ENCODE measurements around the gene ZNF444.

Gene ZNF444

DNA sequence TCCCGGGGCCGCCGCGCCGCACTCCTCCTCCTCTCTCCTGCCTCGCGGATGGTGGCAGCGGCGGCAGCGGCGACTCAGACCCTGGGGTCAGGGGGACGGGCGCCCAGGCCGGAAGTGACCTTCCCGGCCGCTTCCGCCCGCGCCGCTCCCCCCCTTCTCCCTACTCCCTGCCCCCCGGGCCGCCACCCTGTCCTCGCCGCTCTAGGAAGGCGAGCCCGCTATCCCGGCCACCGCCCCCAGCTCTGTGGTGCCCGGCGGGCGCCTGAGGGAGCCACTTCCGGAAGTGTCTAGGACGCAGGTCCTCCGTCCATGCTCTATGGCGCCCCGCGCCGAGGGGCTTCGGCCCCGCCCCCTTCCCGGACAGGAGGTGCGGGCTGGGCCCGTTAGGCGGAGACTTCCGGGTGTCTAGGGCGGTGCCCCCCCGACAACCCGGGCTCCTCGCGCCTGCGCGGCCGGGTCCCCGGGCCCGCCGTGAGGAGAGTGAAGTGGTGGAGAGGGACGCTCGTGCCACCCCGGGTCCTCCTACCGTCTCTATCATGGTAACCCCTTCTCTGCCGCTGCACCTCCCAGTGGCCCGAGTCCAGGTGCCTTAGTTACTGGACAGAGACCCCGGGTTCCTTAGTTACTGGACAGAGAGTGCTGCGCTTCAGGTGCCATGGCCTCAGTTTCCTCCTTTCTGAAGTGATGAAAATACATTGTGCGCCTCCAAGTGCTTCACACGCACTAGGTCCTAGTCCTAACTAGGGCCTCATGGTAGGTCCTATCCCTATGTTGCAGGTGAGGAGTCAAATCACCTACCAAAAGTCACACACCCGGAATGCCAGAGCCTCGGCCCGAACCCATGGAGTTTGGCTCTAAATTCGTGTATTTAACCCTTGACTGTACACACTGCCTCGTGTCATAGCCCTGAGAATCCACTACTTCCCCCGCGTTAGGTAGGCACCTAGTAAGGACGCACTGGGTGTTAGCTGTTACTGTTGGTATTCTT lies 19.6 kb upstream of the ZNF444 start, which contains the start of gene ZNF787:
Gene ZNF787 (minus strand): TSS at position 116 of the 988 bp plus-strand sequence. CDS start 18,078 bp downstream, outside the sequence.
- DNase-seq (ENCODE audit: low spot score), result peak; percentile 96

DNA sequence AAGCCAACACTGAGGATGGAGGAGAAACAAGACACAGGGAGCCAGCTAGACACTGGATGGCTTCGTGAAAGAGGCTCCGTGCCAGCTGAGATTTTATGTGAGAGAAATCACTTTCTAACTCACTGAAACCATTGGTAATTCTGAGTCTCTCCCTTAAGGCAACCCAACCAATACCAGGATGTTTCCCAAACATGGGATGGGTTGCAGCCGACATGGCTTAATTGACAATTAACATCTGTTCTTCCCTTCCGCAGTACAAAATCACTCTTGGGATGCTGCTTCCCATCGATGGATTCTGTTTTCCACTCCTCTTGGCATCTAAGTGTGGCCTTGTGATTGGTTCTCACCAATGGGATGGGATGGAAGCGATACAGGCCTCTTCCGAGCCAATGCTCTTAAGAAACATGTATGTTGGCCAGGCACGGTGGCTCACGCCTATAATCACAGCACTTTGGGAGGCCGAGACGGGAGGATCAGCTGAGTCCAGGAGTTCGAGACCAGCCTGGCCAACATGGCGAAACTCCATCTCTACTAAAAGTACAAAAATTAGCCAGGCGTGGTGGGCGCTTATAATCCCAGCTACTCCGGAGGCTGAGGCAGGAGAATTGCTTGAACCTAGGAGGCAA lies 17.7 kb upstream of the ZNF444 start:
- no peak for DNase-seq (ENCODE audit: low spot score)

DNA sequence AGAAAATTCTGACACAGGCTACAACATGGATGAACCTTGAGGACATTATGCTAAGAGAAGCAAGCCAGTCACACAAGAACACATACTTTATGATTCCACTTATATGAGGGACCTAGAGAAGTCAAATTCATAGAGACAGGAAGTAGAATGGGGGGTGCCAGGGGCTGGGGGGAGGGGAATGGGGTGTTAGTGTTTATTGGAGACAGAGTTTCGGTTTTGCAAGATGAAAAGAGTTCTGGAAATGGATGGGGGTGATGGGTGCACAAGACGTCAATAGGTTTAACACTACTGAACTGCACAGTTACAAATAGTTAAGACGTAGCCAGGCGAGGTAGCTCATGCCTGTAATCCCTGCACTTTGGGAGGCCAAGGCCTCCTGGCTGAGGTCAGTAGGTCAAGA lies 16.5 kb upstream of the ZNF444 start:
- DNase-seq (ENCODE audit: low spot score), result no peak

DNA sequence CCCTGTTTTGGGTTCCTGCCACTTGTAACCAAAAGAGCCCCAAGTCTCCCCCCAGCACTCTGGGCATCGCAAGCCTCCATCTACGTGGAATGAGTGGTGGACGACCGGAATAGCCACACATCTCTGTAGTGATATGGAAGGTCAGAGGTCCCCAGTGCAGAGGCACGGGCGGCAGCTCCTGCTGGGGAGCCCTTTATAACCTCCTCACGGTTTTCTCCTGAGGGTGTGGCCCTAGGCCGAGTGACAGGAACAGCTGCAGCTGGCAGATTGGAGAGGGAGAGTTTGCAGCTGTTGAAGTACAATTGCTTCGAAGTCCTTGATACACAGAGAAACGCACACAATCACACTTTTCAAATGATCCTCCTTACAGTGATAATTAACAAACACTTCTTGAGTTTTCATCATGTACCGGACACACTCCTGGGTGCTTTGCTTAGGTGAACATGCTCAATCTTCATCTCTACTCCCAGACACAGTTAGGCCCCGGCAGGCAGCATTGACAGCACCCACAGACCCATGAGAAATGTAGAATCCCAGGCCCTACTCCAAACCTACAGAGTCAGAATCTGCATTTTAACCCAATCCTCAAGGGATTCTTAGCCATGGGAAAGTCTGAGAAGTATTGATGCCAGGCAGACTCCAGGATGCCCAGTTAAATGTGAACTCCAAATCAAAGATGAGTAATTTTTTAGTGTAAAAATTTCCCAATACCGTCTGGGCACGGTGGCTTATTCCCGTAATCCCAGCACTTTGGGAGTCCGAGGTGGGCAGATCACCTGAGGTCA lies 15.1 kb upstream of the ZNF444 start:
- no peak for DNase-seq (ENCODE audit: low spot score)

DNA sequence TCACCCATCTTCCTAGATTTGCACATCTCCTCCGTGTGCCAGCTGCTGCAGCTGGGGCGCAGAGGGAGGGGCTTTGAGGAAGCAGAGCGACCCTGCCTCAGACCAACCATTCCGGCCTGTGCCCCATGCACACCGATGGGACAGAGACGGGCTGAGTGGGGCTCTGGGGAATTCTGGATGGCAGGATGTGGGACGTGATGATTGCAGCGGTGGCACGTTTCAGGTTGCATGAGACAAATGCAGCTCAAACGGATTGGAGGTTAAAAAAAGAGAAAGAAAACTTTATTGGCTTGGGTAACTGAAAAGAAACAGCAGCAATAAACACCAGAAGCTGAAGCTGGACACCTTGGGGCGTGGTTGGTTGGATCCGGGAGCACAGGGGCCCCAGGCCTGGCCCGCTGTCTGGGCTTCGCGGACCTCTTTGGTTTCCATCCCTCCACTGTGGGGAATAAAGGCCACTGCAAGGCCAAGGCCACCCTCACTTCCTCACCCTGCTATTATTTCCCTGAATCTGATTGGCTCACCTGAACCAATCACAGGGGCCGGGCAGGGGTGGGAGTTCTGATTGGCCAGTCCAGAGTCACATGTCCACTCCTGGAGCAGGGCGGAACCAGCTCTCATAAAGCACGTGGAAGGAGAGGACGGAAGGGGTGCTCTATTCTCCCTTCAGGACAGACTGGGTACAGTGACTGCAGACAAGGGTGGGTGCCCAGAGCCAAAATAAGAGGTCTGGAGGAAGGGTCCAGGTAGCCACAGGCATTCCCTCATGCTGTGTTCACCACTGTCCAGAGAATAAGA lies 13.9 kb upstream of the ZNF444 start:
- no peak for DNase-seq (ENCODE audit: low spot score)

DNA sequence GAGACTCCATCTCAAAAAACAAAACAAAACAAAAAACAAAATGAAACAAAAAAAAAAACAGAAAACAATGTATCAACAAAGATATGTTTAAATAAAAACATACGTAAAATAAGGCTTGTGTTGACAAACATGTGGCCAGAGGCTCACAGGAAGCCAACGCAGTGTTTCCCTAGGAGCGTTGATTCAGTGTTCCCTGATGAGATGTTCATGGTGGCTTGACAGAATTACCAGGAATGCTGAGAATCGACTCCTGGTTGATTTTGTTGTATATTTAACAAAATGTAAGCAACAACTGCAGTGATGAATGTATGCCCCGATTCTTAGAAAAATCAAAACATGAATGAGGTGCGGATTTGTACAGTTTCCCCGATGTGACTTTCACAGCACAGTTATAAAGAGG lies 11.1 kb upstream of the ZNF444 start:
- no peak for DNase-seq (ENCODE audit: low spot score)

DNA sequence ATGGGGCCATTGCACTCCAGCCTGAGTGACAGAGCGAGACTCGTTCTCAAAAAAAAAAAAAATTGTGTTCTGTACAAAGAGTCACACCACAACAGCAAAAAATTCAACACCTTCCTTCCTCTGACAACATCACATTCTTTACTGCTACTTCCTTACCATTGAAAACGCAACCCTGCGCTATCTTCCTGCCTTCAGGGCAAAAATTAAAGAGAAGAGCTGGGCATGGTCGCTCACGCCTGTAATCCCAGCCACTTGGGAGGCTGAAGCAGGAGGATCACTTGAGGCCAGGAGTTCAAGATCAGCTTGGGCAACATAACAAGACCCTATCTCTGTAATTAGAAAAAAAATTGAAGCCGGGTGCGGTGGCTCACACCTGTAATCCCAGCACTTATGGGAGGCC lies 9.4 kb upstream of the ZNF444 start:
- no peak for DNase-seq (ENCODE audit: low spot score)

DNA sequence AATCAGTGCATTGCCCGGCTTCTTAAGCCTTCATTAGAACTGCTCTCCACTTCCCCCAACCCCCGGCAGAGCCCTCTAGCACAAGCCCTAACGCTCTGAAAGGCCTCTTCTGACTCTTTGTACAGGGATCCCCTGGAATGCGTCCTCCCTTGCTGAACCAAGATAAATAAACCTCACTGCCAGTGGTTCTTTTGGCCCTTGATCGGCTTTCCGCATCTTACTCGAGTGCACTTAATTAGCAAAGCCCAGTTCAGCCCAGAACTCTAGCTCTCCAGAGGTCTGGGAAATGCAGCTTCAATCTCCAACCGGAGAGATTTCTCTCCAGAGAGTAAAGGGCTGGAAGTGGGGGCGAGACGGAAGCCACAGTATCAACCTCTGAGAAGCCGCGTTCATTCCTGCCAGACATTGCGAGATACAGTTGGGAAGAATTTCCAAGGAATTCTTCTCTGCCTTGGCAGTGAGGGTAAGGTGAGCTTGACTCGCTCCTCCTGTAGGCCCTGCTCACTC lies 8.7 kb upstream of the ZNF444 start:
- no peak for DNase-seq (ENCODE audit: low spot score)

DNA sequence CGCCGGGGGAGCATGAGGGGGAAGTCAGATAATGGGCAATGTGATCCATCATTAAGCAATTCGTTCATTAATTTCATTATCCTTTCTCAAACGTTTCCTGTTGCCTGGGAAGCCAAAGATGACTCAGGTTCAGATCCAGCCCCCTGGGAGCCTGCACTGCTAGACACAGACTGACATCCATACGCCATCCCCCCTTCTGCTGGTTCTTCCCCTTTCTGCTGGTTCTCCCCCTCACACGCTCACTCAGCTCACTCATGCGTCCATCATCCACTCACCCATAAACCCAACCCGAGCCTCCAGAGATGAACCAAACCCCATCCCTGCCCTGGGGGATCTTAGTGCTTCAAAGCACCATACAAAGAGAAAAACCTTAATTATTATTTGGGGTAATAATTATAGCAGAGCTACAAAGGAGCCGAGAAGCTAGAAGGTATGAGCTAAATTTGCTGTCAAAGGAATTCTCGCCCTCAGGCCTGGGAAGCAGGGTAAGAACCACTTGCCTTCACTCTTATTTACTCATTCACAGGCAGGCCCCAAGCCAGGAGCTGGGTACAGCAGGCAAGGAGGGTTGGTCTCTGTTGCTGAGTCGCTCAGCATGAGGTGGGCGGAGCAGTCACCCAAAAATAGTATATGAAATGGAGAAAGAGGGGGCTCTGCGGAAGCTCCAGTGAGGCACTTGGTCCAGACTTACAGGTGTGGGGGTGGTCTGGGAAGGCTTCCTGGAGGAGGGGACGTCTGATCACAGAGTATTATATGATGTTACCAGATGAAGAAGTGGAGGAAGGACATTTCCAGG lies 7.0 kb upstream of the ZNF444 start:
- no peak for DNase-seq (ENCODE audit: low spot score)

DNA sequence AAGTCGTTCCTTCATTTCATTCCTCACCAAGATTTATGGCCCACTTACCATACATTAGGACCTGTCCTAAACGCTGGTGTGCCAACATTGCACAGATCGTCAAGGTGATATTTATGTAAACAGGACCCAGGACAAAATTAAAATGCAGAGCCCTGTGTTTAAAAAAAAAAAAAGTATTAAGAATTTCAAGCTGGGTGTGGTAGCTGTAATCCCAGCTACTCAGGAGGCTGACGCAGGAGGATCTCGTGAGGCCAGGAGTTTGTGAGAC lies 6.5 kb upstream of the ZNF444 start:
- DNase-seq (ENCODE audit: low spot score), result no peak

DNA sequence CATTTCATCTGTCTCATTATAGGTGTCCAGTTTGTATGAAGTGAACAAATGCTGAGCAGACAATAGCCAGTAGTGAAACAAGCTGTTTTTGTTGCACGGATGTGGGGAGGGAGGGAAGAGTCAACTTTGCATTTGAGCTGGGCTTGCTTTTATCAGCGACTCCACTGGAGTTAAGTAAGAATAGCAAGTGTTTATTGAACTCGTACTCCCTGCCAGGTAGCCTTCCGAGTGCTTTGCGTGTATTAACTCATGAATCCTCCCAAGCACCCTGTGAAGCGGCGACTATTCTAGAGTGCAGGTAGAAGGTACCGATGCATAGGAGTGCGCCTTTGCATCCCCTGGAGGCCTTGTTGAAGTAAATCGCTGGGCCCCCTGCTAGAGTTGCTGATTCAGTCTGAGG lies 4.7 kb upstream of the ZNF444 start:
- no peak for DNase-seq (ENCODE audit: low spot score)

DNA sequence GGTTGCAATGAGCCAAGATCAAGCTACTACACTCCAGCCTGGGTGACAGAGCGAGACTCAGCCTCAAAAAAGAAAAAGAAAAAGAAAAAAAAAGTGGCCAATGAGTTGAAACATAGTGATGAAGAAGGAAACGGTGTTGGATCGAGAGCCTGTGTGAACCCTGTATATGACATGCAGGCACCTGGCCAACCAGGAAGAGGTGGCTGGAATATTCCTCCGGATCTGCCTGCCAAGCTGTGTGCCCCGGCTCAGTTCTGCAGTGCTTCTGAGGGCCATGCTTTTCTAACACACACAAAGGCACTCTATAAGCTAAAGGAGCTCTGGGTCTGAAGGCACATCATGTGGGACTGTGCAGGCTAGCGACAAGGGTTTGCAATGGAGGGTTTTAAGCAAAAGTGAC lies 3.7 kb upstream of the ZNF444 start:
- no peak for DNase-seq (ENCODE audit: low spot score)

DNA sequence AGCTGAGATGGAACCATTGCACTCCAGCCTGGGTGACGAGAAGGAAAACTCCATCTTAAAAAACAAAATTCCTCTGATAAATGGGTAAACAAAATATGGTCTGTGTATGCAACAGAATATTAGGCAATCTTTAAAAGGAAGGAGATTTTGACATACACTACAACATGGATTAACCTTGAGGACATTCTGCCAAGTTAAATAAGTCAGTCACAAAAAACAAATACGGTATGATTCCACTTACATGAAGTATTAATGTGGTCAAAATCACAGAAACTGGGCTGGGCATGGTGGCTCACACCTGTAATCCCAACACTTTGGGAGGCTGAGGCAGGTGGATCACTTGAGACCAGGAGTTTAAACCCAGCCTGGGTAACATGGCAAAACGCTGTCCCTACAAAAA lies 3.0 kb upstream of the ZNF444 start:
- no peak for DNase-seq (ENCODE audit: low spot score)

DNA sequence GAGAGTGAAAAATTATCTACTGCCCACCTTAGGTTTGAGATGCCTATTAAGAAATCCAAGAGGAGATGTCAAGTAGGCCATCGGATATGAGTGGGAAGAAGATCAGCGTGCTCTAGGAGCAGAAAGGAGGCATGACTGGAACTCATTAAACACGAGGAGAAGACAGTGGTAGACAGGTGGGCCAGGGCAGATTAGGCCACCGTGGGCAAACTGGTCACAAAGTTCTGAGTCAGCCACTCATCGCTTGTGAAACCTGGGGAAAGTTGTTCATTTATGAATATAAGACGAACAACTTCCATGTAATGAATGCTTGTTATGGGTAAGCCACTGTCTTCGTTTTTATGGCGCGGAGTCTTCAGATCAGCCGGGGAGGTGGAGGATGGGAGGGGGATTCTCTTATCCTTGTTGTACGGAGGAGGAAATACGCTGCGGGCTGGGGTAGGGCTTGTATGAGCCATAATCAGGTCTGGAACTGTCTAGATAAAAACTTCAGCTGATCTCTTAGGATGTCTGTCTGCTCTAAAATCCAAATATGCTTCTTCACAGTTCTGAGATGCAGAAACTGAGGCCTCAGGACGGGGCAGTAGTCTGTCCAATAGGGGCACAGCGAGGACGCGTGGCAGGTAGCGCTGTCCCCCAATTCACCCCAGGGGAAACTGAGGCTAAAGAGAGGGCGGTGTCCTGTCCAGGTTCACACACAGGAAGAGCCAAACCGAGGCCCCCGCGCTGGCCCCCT lies 1.1 kb upstream of the ZNF444 start:
- no peak for DNase-seq (ENCODE audit: low spot score)

DNA sequence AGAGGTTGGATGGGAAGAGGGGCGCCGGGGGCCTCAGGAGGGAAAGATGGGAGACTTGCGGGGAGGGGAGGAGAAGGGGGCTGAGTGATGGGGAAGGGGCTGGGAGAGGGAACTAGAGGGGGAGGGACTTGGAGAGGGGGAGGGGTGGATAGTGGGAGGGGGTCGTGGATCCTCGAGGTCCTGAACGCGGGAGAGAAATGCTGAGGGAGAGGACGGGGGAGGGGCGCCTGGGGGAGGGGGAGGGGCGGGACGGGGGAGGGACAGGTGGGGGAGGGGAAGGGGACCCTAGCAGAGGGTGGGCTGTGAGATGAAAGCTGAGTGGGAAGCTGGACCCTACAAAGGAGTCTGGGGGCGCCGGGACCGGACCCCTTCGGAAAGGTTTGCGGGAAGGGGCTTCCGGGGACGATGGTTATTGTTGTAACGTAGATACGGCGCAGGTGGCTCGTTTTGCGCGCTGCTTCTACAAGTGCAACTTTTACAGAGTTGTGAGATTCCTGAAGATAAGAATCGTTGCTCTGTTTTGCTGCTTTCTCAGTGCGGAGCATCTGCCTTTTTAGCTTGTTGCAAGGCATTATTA lies 418 bp downstream of the ZNF444 start:
- DNase-seq (ENCODE audit: low spot score), result no peak

DNA sequence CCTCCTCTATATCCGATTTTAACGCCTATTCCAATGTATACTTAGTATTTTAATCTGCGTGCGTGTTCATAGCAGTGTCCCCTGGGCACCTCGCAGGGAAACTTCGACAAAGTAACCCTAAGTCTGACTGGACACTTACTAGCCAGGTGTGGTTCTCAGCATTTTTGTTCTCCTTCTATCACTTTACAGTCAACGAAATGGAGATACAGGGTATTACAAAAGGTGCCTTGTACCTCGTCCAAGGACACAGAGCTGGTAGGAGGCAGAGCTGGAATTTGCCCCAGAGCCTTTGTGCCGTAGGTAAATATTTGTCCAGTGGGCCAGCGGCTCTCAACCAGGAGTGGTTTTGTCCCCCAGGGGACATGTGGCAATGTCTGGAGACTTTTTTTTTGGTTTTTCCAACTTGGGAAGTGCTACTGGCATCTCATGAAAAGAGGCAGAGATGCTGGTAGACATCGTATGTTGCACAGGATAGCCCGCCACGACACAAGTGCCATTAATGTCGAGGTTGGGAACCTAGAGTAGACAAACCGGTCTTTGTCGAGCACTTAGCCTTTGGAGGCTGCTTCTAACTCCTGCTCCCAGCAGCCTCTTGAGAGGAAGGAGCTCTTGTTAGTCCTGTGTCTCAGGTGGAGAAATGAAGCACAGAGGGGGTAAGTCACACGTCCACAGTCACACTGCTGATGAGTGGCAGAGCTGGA lies 1.1 kb downstream of the ZNF444 start:
- no peak for DNase-seq (ENCODE audit: low spot score)

DNA sequence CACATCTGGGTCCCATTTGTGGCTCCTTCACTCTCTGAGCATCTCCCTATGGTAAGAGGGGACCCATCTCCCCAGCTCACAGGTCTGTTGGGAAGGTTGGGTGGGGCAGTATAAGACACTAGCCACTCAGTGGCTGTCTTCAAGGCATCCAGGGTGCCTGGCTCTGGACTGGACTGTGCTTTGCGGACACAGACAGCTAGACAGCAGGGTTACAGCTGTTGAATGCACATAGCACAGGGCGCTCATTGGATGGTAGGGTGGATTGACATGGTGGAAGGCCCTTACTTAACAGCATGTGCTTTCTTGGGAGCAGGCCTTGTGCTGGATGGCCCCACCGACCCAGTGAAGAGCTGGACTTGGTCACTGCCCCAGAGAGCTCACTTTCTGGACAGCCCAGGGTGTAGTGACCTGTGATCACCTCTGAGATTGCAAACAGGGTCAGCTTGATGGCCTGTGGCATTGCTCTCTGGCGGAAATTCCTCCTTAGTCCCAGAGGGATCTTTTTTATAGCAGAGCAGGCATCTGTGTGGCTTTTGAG lies 1.9 kb downstream of the ZNF444 start:
- DNase-seq (ENCODE audit: low spot score), result no peak

DNA sequence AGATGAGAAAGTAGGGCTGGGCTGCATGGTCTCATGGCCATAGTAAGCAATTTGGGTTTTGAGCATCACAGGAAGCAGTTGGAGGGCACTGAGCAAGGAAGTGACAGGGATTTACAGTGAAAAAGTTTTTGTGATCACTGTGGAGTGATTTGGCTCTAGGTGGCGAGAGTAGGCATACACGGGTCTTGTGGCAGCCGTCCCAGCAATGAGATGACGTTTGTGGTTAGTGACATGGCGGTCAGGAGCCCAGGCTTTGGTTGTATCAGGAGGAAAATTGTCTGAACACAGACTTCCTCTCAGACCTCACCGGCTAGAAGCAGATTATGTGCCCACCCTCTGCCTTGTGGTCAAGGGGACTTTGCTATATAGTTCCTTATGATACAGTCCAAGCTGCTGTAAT lies 3.3 kb downstream of the ZNF444 start:
- no peak for DNase-seq (ENCODE audit: low spot score)

DNA sequence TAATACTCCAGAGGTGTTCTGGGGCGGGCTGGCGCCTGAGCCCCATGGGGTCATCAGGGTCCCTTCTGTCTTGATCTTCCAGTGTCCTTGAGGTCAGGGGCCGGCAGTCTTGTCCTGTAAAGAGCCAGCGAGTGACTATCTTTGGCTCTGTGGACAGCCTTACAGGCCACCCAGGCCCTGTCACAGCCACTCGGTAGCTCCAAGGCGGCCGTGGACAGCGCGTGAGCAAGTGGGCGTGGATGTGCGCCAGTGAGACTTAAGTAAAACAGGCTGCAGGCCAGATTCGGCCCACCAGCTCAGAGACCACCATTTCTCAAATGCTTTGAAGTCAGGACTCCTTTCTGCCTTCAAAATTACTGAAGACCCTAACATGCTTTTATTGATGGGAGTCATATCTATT lies 3.7 kb downstream of the ZNF444 start:
- DNase-seq (ENCODE audit: low spot score), result no peak

Data from Ammon's horn (tissue), 1 donor.